ENCODE data around the gene JAK1. TPM values are rescaled to one million over a fixed set of nuclear protein-coding genes. Genes with fewer than 3 reads are reported as not detected.

The JAK1 gene
- total RNA-seq, 1 donor from 2014 or later: 80.7 TPM

DNA sequence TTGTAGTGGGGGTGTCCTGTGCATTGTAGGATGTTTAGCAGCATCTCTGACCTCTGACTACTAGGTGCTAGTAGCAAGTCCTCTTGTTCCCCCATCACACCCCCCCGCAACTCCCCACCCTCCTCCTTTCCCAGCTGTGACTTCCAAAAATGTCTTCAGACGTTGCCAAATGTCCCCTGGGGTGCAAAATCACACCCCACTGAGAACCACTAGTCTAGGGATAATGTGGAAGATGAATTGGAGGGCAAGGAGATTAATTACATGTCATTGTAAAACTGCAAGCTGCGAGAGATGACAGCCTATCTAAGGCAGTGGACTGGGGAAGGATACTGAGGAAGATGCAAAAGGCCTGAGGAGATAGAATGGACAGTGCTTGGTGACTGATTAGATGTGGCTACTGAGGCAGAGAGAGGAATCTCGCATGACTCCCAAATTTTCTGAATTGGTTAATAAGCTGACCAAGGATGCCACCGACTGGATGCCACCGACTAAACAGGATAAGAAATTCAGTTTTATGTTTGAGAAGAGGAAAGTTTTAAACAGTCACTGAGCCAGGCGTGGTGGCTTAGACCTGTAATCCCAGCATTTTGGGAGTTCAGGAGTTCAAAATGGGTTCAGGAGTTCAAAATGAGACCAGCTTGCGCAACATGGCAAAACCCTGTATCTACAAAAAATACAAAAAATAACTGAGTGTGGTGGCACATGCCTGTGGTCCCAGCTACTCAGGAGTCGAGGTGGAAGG lies 3.1 kb upstream of the JAK1 start:
- no peak overlapping the region for H3K4me3 ChIP-seq (ENCODE audit: insufficient read depth, low read depth, low read length)
- H3K79me2 ChIP-seq (ENCODE audit: insufficient read depth, low read length): peaks cover 18% of the 10 kb centered on the region
- no peaks in the 10 kb centered on the region for H3K27me3 ChIP-seq (ENCODE audit: insufficient read depth, low read length)
- no peaks in the 10 kb centered on the region for H3K9me3 ChIP-seq (ENCODE audit: insufficient read depth, low read depth, low read length)
- Mint-ChIP-seq H3K27me3 (ENCODE audit: low read depth, unreplicated experiment) (no peaks in the 10 kb centered on the region), H3K36me3 (ENCODE audit: low read depth, unreplicated experiment) (no peaks in the 10 kb centered on the region), H3K9me3 (ENCODE audit: unreplicated experiment) (no peaks in the 10 kb centered on the region), H3K4me3 (ENCODE audit: unreplicated experiment) (no peak overlapping the region), H3K27ac (ENCODE audit: unreplicated experiment) (no peak overlapping the region), H3K4me1 (ENCODE audit: low read depth, unreplicated experiment) (peaks cover 4% of the 10 kb centered on the region)
- no peaks in the 10 kb centered on the region for H3K4me1 ChIP-seq (ENCODE audit: insufficient read depth, low read length)
- no peak overlapping the region for H3K27ac ChIP-seq (ENCODE audit: low read depth, low read length)
- FAIRE-seq (no peak), DNase-seq (ENCODE audit: low read depth) (no peak)
- no peak overlapping the region for H3K9ac ChIP-seq (ENCODE audit: low read length)
- no peak overlapping the region for H2AFZ ChIP-seq (ENCODE audit: low read depth, low read length)
- peaks cover 13% of the 10 kb centered on the region for H4K20me1 ChIP-seq (ENCODE audit: insufficient read depth, low read length)
- TF ChIP-seq, protein P1, sequence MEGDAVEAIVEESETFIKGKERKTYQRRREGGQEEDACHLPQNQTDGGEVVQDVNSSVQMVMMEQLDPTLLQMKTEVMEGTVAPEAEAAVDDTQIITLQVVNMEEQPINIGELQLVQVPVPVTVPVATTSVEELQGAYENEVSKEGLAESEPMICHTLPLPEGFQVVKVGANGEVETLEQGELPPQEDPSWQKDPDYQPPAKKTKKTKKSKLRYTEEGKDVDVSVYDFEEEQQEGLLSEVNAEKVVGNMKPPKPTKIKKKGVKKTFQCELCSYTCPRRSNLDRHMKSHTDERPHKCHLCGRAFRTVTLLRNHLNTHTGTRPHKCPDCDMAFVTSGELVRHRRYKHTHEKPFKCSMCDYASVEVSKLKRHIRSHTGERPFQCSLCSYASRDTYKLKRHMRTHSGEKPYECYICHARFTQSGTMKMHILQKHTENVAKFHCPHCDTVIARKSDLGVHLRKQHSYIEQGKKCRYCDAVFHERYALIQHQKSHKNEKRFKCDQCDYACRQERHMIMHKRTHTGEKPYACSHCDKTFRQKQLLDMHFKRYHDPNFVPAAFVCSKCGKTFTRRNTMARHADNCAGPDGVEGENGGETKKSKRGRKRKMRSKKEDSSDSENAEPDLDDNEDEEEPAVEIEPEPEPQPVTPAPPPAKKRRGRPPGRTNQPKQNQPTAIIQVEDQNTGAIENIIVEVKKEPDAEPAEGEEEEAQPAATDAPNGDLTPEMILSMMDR (IDR thresholded peaks at IDR 0.05; ENCODE audit: insufficient read depth, low read depth, low read length): no peak
- H3K36me3 ChIP-seq (ENCODE audit: insufficient read depth, low read length): no peaks in the 10 kb centered on the region
- H3K4me2 ChIP-seq (ENCODE audit: low read length): no peak overlapping the region

DNA sequence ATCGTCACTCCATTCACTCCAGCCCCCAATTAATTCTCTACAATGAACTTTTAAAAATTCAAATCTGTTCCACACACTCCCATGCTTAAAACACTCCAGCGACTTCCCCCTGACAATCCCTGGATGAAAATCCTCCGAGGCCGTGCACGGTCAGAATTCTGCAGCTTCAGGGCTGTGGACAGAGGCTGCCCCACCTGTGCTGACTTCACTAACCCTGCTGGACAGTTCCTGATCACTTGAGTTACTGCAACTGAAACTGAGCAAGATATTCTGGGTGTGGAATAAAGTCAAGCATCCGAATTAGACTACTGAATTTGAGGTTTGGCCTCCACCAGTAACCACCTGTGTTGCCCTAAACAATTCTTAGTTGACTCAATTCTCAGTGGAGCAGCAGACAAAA lies 1.0 kb upstream of the JAK1 start:
- peak overlapping the region; percentile 77 for H3K27ac Mint-ChIP-seq (ENCODE audit: unreplicated experiment)
- H4K20me1 ChIP-seq (ENCODE audit: insufficient read depth, low read length): peaks cover 34% of the 10 kb centered on the region
- FAIRE-seq (no peak), DNase-seq (ENCODE audit: low read depth) (no peak)
- H3K27ac ChIP-seq (ENCODE audit: low read depth, low read length): no peak overlapping the region
- H3K79me2 ChIP-seq (ENCODE audit: insufficient read depth, low read length): peaks cover 39% of the 10 kb centered on the region
- H3K4me1 ChIP-seq (ENCODE audit: insufficient read depth, low read length): no peaks in the 10 kb centered on the region
- H3K36me3 Mint-ChIP-seq (ENCODE audit: low read depth, unreplicated experiment): no peaks in the 10 kb centered on the region
- TF ChIP-seq EZH2 (IDR thresholded peaks at IDR 0.05; ENCODE audit: insufficient read depth, low read length): no peak
- TF ChIP-seq, protein P1 (IDR thresholded peaks at IDR 0.05; ENCODE audit: insufficient read depth, low read depth, low read length): no peak
- H3K4me3 Mint-ChIP-seq (ENCODE audit: unreplicated experiment): peak overlapping the region; percentile 90
- H3K27me3 Mint-ChIP-seq (ENCODE audit: low read depth, unreplicated experiment): no peaks in the 10 kb centered on the region
- H3K9ac ChIP-seq (ENCODE audit: low read length): no peak overlapping the region
- H3K4me2 ChIP-seq (ENCODE audit: low read length): peak overlapping the region; percentile 92
- no peaks in the 10 kb centered on the region for H3K9me3 ChIP-seq (ENCODE audit: insufficient read depth, low read depth, low read length)
- H3K36me3 ChIP-seq (ENCODE audit: insufficient read depth, low read length): no peaks in the 10 kb centered on the region
- H3K4me3 ChIP-seq (ENCODE audit: insufficient read depth, low read depth, low read length): no peak overlapping the region
- H2AFZ ChIP-seq (ENCODE audit: low read depth, low read length): no peak overlapping the region
- no peaks in the 10 kb centered on the region for H3K27me3 ChIP-seq (ENCODE audit: insufficient read depth, low read length)
- no peaks in the 10 kb centered on the region for H3K9me3 Mint-ChIP-seq (ENCODE audit: unreplicated experiment)
- peaks cover 4% of the 10 kb centered on the region for H3K4me1 Mint-ChIP-seq (ENCODE audit: low read depth, unreplicated experiment)
